IPS-18c (cell line): Measurements from ENCODE around the gene UFSP1.
"Not testable (repeated sequence)": the region's sequence is repeated elsewhere in the genome, so short reads cannot be mapped to it uniquely, and the experiment has no call there.

ENCODE experiments used
- H3K4me3 ChIP-seq: 2 replicates; pipeline ENCODE4 v1.7.0; 2013; ENCODE audit warnings: low read depth, mild to moderate bottlenecking, low read length, moderate library complexity; ENCODE audit not compliant: insufficient read depth
- H3K9me3 ChIP-seq: one replicate; pipeline ENCODE4 v1.6.1; 2013; ENCODE audit warnings: mild to moderate bottlenecking, low read length, moderate library complexity; ENCODE audit not compliant: control insufficient read depth, insufficient read depth

UFSP1 gene

GRCh38 chr7:100867776-100868485 is 21.6 kb downstream of the UFSP1 start:
- Histone ChIP-seq H3K4me3 (peak overlapping the region; percentile 99), H3K9me3 (peaks cover 2% of the 10 kb centered on the region)

GRCh38 chr7:100867040-100867775 is 22.3 kb downstream of the UFSP1 start, which contains the start of gene TRIP6:
Gene TRIP6 (plus strand): TSS chr7:100867387. CDS start chr7:100867498, 111 bp downstream.
- peak within 1 kb of the TSS; percentile 99 for H3K4me3 ChIP-seq
- H3K9me3 ChIP-seq: peaks cover 2% of the 10 kb centered on the region

- peak overlapping the region; percentile 99 for H3K4me3 ChIP-seq
- H3K9me3 ChIP-seq: peaks cover 2% of the 10 kb centered on the region
Observed at GRCh38 chr7:100866729-100867039, 22.8 kb downstream of the UFSP1 start.

- Histone ChIP-seq H3K9me3 (no peaks in the 10 kb centered on the region), H3K4me3 (no peak overlapping the region)
Observed at GRCh38 chr7:100865938-100866728, 23.4 kb downstream of the UFSP1 start.

GRCh38 chr7:100865372-100865911 is 24.1 kb downstream of the UFSP1 start:
- Histone ChIP-seq H3K4me3 (no peak overlapping the region), H3K9me3 (no peaks in the 10 kb centered on the region)

- no peak overlapping the region for H3K4me3 ChIP-seq
Observed at GRCh38 chr7:100864263-100864845, 25.2 kb downstream of the UFSP1 start.

GRCh38 chr7:100863406-100863950 is 26.0 kb downstream of the UFSP1 start:
- Histone ChIP-seq H3K4me3 (no peak overlapping the region), H3K9me3 (no peaks in the 10 kb centered on the region)

More at GRCh38 chr7:100864263-100864845, 25.2 kb downstream of the UFSP1 start:
- no peaks in the 10 kb centered on the region for H3K9me3 ChIP-seq

- H3K9me3 ChIP-seq: no peaks in the 10 kb centered on the region
Observed at GRCh38 chr7:100861616-100861985, 27.9 kb downstream of the UFSP1 start.

GRCh38 chr7:100860702-100861615 is 28.6 kb downstream of the UFSP1 start:
- Histone ChIP-seq H3K4me3 (no peak overlapping the region), H3K9me3 (no peaks in the 10 kb centered on the region)

More at GRCh38 chr7:100861616-100861985, 27.9 kb downstream of the UFSP1 start:
- no peak overlapping the region for H3K4me3 ChIP-seq

- no peak overlapping the region for H3K4me3 ChIP-seq
- no peaks in the 10 kb centered on the region for H3K9me3 ChIP-seq
Observed at GRCh38 chr7:100859856-100860255, 29.7 kb downstream of the UFSP1 start.

- Histone ChIP-seq H3K4me3 (no peak overlapping the region), H3K9me3 (no peaks in the 10 kb centered on the region)
Observed at GRCh38 chr7:100856871-100857282, 32.6 kb downstream of the UFSP1 start.

- H3K4me3 ChIP-seq: no peak overlapping the region
- no peaks in the 10 kb centered on the region for H3K9me3 ChIP-seq
Observed at GRCh38 chr7:100855515-100855914, 34.0 kb downstream of the UFSP1 start.

- H3K4me3 ChIP-seq, H3K9me3 ChIP-seq: not testable (repeated sequence)
Observed at GRCh38 chr7:100854899-100855298, 34.6 kb downstream of the UFSP1 start.

GRCh38 chr7:100854146-100854895 is 35.2 kb downstream of the UFSP1 start:
- no peak overlapping the region for H3K4me3 ChIP-seq
- H3K9me3 ChIP-seq: no peaks in the 10 kb centered on the region

- Histone ChIP-seq H3K4me3 (peak within 1 kb of the TSS; percentile 89), H3K9me3 (no peaks in the 10 kb centered on the region)
Observed at GRCh38 chr7:100852048-100852872, 37.3 kb downstream of the UFSP1 start, which contains the start of gene SLC12A9. Gene SLC12A9 (plus strand): TSS chr7:100852713. CDS start chr7:100854198, 1,485 bp downstream.
